GM06990 (cell line): ENCODE measurements around the gene FH.

Source experiments
- DNase-seq: peaks from one replicate; pipeline ENCODE4 v3.0.0-alpha.2; 2011; ENCODE audit not compliant: insufficient read length; ENCODE audit errors: extremely low read depth
- H3K27me3 ChIP-seq: replicated peaks from 2 replicates; pipeline ENCODE4 v1.6.0; 2011; ENCODE audit warnings: low read length; ENCODE audit not compliant: control insufficient read depth, insufficient read depth
- H3K36me3 ChIP-seq: 2 replicates; pipeline ENCODE4 v1.5.1; 2011; ENCODE audit warnings: low read length; ENCODE audit not compliant: control insufficient read depth, insufficient read depth
- H3K4me3 ChIP-seq: replicated peaks from 2 replicates; pipeline ENCODE4 v1.5.1; 2011; ENCODE audit warnings: low read depth, mild to moderate bottlenecking, control low read depth, low read length
- TF ChIP-seq, protein P1 (sequence below): IDR thresholded peaks from 2 replicates; pipeline ENCODE4 v1.5.1; 2011; ENCODE audit warnings: low read length, control low read depth, mild to moderate bottlenecking, inconsistent platforms; ENCODE audit not compliant: insufficient read depth, poor library complexity, severe bottlenecking

FH gene

GRCh38 chr1:241456743-241457142 is 62.8 kb downstream of the FH start:
- no peaks in the 10 kb centered on the region for H3K36me3 ChIP-seq
- TF ChIP-seq, protein P1, sequence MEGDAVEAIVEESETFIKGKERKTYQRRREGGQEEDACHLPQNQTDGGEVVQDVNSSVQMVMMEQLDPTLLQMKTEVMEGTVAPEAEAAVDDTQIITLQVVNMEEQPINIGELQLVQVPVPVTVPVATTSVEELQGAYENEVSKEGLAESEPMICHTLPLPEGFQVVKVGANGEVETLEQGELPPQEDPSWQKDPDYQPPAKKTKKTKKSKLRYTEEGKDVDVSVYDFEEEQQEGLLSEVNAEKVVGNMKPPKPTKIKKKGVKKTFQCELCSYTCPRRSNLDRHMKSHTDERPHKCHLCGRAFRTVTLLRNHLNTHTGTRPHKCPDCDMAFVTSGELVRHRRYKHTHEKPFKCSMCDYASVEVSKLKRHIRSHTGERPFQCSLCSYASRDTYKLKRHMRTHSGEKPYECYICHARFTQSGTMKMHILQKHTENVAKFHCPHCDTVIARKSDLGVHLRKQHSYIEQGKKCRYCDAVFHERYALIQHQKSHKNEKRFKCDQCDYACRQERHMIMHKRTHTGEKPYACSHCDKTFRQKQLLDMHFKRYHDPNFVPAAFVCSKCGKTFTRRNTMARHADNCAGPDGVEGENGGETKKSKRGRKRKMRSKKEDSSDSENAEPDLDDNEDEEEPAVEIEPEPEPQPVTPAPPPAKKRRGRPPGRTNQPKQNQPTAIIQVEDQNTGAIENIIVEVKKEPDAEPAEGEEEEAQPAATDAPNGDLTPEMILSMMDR, result no peak
- DNase-seq, result no peak
- no peaks in the 10 kb centered on the region for H3K27me3 ChIP-seq
- H3K4me3 ChIP-seq, result no peak overlapping the region

- Histone ChIP-seq H3K27me3 (no peaks in the 10 kb centered on the region), H3K36me3 (no peaks in the 10 kb centered on the region), H3K4me3 (no peak overlapping the region)
- no peak for DNase-seq
- TF ChIP-seq, protein P1, result no peak
Measured at GRCh38 chr1:241453732-241454131, 65.8 kb downstream of the FH start.

GRCh38 chr1:241451956-241452355 is 67.6 kb downstream of the FH start:
- TF ChIP-seq, protein P1, result no peak
- Histone ChIP-seq H3K4me3 (no peak overlapping the region), H3K27me3 (no peaks in the 10 kb centered on the region), H3K36me3 (no peaks in the 10 kb centered on the region)
- DNase-seq, result no peak
